Stimulated activated effector memory CD8-positive, alpha-beta T cell treated with anti-CD3 and anti-CD28 coated beads, Interleukin-12 subunit alpha, Interleukin-12 subunit beta, amount 100 ng/mL, for 72 hours (primary cell): ENCODE results near the gene EGFL6.
A peak's percentile ranks its signal among the peaks of the same experiment; 100 is the strongest.
"Not testable (repeated sequence)": the region's sequence is repeated elsewhere in the genome, so short reads cannot be mapped to it uniquely, and the experiment has no call there.

ENCODE experiments used
- ATAC-seq: fragments of 150-1000 bp; cut with Tn5 transposase; 2 replicates; pipeline ENCODE4 v1.10.0; 2021
- DNase-seq, 2 donors: peaks; one replicate each; pipeline ENCODE4 v3.0.0; 2021 to 2022; ENCODE audit warnings: low spot score in 2 of 2
- H3K27ac Mint-ChIP-seq: one replicate; pipeline ENCODE4 v1.8.0; 2022; ENCODE audit warnings: mild to moderate bottlenecking, mixed read lengths
- H3K36me3 Mint-ChIP-seq: one replicate; pipeline ENCODE4 v1.8.0; 2022; ENCODE audit warnings: mild to moderate bottlenecking, mixed read lengths
- H3K4me1 Mint-ChIP-seq: one replicate; pipeline ENCODE4 v1.8.0; 2022; ENCODE audit warnings: mixed read lengths
- H3K4me3 Mint-ChIP-seq: one replicate; pipeline ENCODE4 v1.8.0; 2022; ENCODE audit warnings: mild to moderate bottlenecking, mixed read lengths
- H3K9me3 Mint-ChIP-seq: one replicate; pipeline ENCODE4 v1.8.0; 2022; ENCODE audit warnings: mixed read lengths

The EGFL6 gene

GRCh38 chrX:13655674-13656073 is 86.3 kb downstream of the EGFL6 start:
- H3K36me3 Mint-ChIP-seq = peaks cover 8% of the 10 kb centered on the region
- H3K27ac Mint-ChIP-seq = peak overlapping the region; percentile 50
- no peaks in the 10 kb centered on the region for H3K9me3 Mint-ChIP-seq
- no peak for DNase-seq
- H3K4me3 Mint-ChIP-seq = no peak overlapping the region
- no peak for ATAC-seq
- peaks cover 21% of the 10 kb centered on the region for H3K4me1 Mint-ChIP-seq

DNA sequence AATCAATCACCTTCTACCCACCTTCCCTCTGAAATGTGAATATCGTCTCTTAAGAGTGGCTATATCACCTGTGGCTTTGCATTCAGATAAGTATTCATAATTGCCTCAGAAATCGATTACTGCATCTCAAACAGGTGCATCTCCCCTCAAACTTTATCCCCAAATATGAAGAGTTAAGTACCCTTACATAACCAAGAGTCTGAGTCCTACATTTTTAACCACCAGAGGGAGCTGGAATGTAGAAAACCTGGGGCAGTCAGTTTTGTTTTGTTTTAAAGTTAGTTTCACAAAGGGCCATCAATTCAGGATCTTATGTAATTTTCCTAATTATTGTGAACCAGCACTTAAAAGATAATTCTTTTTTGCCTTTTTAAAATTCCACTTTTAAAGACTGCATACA is 89.2 kb downstream of the EGFL6 start:
- peak overlapping the region; percentile 11 for H3K4me3 Mint-ChIP-seq

GRCh38 chrX:13659063-13659462 is 89.7 kb downstream of the EGFL6 start:
- peak overlapping the region; percentile 11 for H3K4me3 Mint-ChIP-seq
- no peak overlapping the region for H3K27ac Mint-ChIP-seq
- H3K4me1 Mint-ChIP-seq = peaks cover 21% of the 10 kb centered on the region
- H3K36me3 Mint-ChIP-seq = peaks cover 22% of the 10 kb centered on the region
- no peaks in the 10 kb centered on the region for H3K9me3 Mint-ChIP-seq
- peak; percentile 47 for ATAC-seq
- no peak for DNase-seq

More for the DNA sequence above, 89.2 kb downstream of the EGFL6 start:
- Mint-ChIP-seq H3K27ac (no peak overlapping the region), H3K4me1 (peaks cover 21% of the 10 kb centered on the region), H3K9me3 (no peaks in the 10 kb centered on the region), H3K36me3 (peaks cover 22% of the 10 kb centered on the region)
- DNase-seq (no peak), ATAC-seq (no peak)

DNA sequence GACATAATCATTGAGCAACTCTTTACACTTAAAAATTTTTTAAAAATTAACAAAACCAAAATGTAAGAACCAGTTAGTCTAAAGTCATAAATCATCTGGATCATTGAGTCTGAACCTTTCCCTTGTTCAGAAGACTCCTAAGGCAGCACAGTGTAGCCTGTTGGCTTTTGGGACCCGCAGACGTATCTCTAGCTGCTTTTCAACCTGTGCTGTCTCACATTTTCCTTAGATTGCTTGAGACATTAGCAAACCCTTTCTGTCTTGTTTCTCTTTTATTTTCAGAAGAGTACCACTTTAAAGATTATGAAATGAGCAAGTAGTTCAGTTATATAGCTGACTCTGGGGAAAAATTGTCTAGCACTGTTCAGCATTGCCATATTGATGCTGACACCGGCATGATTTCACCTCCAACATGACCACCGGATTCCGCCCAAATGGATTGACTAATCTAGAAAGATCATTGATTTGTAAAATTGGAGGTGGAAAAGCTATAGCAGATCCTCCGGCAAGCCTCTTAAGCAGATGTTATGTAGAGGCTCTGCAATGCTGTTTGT is 92.4 kb downstream of the EGFL6 start:
- Mint-ChIP-seq H3K4me3 (peak overlapping the region; percentile 39), H3K9me3 (no peaks in the 10 kb centered on the region), H3K27ac (peak overlapping the region; percentile 71), H3K4me1 (peaks cover 9% of the 10 kb centered on the region), H3K36me3 (peaks cover 22% of the 10 kb centered on the region)
- peak; percentile 72 for ATAC-seq
- DNase-seq = no peak

DNA sequence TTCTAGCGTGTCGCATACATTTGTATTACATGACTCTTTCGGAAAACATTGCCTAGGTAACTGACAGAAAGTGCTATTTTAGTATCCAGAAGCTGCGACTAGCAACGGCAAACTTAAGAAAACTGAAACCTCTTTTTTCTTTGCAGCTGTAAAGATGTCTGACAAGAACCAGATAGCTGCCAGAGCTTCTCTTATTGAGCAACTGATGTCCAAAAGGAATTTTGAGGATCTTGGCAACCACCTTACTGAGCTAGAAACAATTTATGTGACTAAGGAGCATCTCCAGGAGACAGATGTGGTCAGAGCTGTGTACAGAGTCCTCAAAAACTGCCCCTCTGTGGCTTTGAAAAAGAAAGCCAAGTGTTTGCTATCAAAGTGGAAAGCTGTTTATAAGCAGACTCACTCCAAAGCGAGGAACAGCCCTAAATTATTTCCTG is 93.0 kb downstream of the EGFL6 start:
- Mint-ChIP-seq H3K4me1 (peaks cover 9% of the 10 kb centered on the region), H3K27ac (peak overlapping the region; percentile 71), H3K9me3 (no peaks in the 10 kb centered on the region), H3K36me3 (peaks cover 22% of the 10 kb centered on the region), H3K4me3 (peak overlapping the region; percentile 39)
- DNase-seq (no peak), ATAC-seq (no peak)

GRCh38 chrX:13664020-13664419 is 94.6 kb downstream of the EGFL6 start:
- DNase-seq (no peak), ATAC-seq (no peak)
- peaks cover 1% of the 10 kb centered on the region for H3K4me1 Mint-ChIP-seq
- no peak overlapping the region for H3K27ac Mint-ChIP-seq
- H3K9me3 Mint-ChIP-seq = no peaks in the 10 kb centered on the region
- H3K36me3 Mint-ChIP-seq = peaks cover 22% of the 10 kb centered on the region
- H3K4me3 Mint-ChIP-seq = no peak overlapping the region

GRCh38 chrX:13666836-13667235 is 97.4 kb downstream of the EGFL6 start:
- no peak for ATAC-seq
- Mint-ChIP-seq H3K9me3 (no peaks in the 10 kb centered on the region), H3K4me3 (no peak overlapping the region), H3K27ac (no peak overlapping the region), H3K4me1 (peaks cover 14% of the 10 kb centered on the region), H3K36me3 (peaks cover 8% of the 10 kb centered on the region)
- no peak for DNase-seq

DNA sequence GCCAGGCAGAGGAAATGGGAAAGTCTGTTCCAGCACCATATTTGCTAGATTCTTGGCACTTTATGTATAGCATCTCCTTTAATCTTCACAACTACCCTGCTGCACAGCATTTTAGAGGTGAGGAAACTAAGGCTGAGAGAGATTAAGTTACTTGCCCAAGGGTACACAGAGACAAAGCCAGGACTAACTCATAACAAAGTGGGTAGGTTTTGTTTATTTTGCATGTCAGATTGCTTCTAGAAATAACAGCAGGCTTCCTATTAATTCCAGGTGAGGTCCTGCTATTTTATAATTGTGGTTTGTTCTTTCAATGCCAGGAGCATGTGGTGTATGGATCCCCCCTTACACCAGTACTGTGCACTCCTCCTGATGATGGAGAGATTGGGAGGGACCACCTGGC is 98.5 kb downstream of the EGFL6 start:
- Mint-ChIP-seq H3K27ac (no peak overlapping the region), H3K4me1 (peaks cover 14% of the 10 kb centered on the region)

GRCh38 chrX:13669246-13669737 is 99.9 kb downstream of the EGFL6 start:
- Mint-ChIP-seq H3K9me3 (no peaks in the 10 kb centered on the region), H3K4me1 (peaks cover 14% of the 10 kb centered on the region), H3K4me3 (peak overlapping the region; percentile 60), H3K27ac (peak overlapping the region; percentile 89), H3K36me3 (no peaks in the 10 kb centered on the region)
- ATAC-seq (peak; percentile 90), DNase-seq (peak in 1 of 2 donors; percentile 76)

More for the DNA sequence above, 98.5 kb downstream of the EGFL6 start:
- no peak overlapping the region for H3K4me3 Mint-ChIP-seq
- H3K9me3 Mint-ChIP-seq = no peaks in the 10 kb centered on the region
- no peak for DNase-seq
- H3K36me3 Mint-ChIP-seq = peaks cover 6% of the 10 kb centered on the region
- ATAC-seq = no peak

- Mint-ChIP-seq H3K4me3 (peak overlapping the region; percentile 60), H3K27ac (peak overlapping the region; percentile 89), H3K4me1 (peaks cover 14% of the 10 kb centered on the region)
- not testable (repeated sequence) for H3K36me3 Mint-ChIP-seq, H3K9me3 Mint-ChIP-seq, DNase-seq, ATAC-seq
Observed at GRCh38 chrX:13669755-13670154, 100.4 kb downstream of the EGFL6 start.

DNA sequence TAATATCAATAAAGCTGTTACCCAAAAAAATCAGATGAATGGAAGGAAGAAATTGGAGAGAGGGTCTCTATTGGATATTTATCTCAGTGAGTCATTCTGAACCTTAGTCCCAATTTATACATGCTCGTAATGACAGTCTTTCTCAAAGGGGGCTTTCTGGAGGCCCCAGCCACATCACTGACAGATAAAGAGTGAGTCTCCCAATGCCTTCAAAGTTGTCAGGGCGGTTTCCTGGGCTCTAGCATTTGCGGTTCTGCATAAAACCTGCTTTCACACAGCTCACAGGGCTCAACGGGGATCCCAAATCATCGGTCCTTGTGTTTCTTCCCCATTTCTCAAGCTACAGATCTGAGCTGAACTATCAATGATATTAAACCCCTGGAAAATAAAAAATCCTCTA is 100.8 kb downstream of the EGFL6 start:
- DNase-seq (no peak), ATAC-seq (no peak)
- Mint-ChIP-seq H3K4me1 (peaks cover 14% of the 10 kb centered on the region), H3K36me3 (no peaks in the 10 kb centered on the region), H3K9me3 (no peaks in the 10 kb centered on the region), H3K4me3 (peak overlapping the region; percentile 60), H3K27ac (peak overlapping the region; percentile 89)

DNA sequence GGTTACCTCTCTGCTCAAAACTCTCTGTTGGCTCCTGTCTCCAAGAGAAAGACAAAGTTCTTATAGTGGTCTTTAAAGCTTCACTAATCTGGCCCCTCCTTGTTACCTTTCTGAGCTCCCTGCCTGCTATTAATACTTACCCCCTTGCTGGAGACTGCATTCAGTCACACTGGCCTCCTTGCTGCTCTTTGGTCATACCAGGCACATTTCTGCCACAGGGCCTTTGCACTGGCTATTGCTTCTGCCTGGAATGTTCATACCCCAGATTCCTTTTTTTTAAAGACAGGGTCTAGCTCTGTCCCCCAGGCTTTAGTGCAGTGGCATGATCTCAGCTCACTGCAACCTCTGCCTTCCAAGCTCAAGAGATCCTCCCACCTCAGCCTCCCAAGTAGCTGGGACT is 103.6 kb downstream of the EGFL6 start:
- ATAC-seq (no peak), DNase-seq (no peak)
- H3K9me3 Mint-ChIP-seq = no peaks in the 10 kb centered on the region
- H3K36me3 Mint-ChIP-seq = no peaks in the 10 kb centered on the region
- no peak overlapping the region for H3K4me3 Mint-ChIP-seq
- no peak overlapping the region for H3K27ac Mint-ChIP-seq
- H3K4me1 Mint-ChIP-seq = peaks cover 14% of the 10 kb centered on the region

GRCh38 chrX:13676885-13677284 is 107.5 kb downstream of the EGFL6 start:
- no peak overlapping the region for H3K27ac Mint-ChIP-seq
- H3K36me3 Mint-ChIP-seq = no peaks in the 10 kb centered on the region
- no peaks in the 10 kb centered on the region for H3K4me1 Mint-ChIP-seq

GRCh38 chrX:13679700-13680099 is 110.3 kb downstream of the EGFL6 start:
- not testable (repeated sequence) for H3K4me1 Mint-ChIP-seq, DNase-seq, H3K36me3 Mint-ChIP-seq, H3K9me3 Mint-ChIP-seq, H3K27ac Mint-ChIP-seq, ATAC-seq, H3K4me3 Mint-ChIP-seq

More at GRCh38 chrX:13676885-13677284, 107.5 kb downstream of the EGFL6 start:
- ATAC-seq (no peak), DNase-seq (no peak)
- Mint-ChIP-seq H3K9me3 (no peaks in the 10 kb centered on the region), H3K4me3 (no peak overlapping the region)

GRCh38 chrX:13681595-13681994 is 112.2 kb downstream of the EGFL6 start:
- no peak for ATAC-seq
- Mint-ChIP-seq H3K9me3 (no peaks in the 10 kb centered on the region), H3K4me3 (no peak overlapping the region), H3K27ac (no peak overlapping the region), H3K36me3 (no peaks in the 10 kb centered on the region), H3K4me1 (peaks cover 9% of the 10 kb centered on the region)
- no peak for DNase-seq
